Measurements from ENCODE around the gene HIF1AN.

DNA sequence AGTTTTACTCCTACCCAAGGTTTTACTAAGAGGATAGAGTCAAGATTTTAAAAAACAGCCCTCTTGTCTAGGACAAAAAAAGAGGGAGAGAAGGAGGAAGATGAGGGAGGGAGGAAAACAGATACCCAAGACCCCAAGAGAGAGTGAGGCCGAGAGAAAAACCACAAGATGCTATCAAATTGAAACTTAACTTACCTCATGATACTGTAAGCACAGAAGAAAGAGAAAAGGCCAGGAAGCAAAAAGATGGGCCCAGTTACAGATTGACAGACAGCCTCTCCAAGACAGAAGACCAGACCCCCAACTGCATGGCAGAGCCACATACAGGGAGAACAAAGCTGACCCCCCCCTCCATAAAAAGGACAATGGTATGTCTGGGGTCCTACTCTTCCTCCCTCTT, 27.5 kb upstream of the HIF1AN start:
- TF ChIP-seq MAX (IDR thresholded peaks at IDR 0.05) (no peak), POLR2A (IDR thresholded peaks at IDR 0.05; ENCODE audit: control extremely low read depth in 1 of 2, low read depth in 2 of 2, low read length in 2 of 2) (no peak), CTCF (IDR thresholded peaks at IDR 0.05; ENCODE audit: control extremely low read depth in 1 of 3, insufficient read depth in 1 of 3, low read depth in 1 of 3, low read length in 3 of 3) (no peak), SRF (IDR thresholded peaks at IDR 0.05; ENCODE audit: low read depth, low read length) (no peak), SUZ12 (IDR thresholded peaks at IDR 0.05; ENCODE audit: low read length) (no peak), RAD21 (IDR thresholded peaks at IDR 0.05 in 1 of 2, conservative IDR thresholded peaks at IDR 0.05 in 1 of 2; ENCODE audit: low read depth in 2 of 2, low read length in 2 of 2) (no peak), TAF1 (IDR thresholded peaks at IDR 0.05; ENCODE audit: low read depth, low read length) (no peak)
- TF ChIP-seq, protein P1, sequence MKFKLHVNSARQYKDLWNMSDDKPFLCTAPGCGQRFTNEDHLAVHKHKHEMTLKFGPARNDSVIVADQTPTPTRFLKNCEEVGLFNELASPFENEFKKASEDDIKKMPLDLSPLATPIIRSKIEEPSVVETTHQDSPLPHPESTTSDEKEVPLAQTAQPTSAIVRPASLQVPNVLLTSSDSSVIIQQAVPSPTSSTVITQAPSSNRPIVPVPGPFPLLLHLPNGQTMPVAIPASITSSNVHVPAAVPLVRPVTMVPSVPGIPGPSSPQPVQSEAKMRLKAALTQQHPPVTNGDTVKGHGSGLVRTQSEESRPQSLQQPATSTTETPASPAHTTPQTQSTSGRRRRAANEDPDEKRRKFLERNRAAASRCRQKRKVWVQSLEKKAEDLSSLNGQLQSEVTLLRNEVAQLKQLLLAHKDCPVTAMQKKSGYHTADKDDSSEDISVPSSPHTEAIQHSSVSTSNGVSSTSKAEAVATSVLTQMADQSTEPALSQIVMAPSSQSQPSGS (IDR thresholded peaks at IDR 0.05; ENCODE audit: low read length), result no peak

Measured in H1 (cell line).